Uterus (tissue), 2 donors: ENCODE measurements around the gene CCDC85A.

Source experiments
- CTCF ChIP-seq, 4 experiments: fragments of 200-600 bp in 2 of 4; fragments of 450-650 bp in 2 of 4; sonication (generic) in 2 of 4; IDR thresholded peaks; one replicate each; pipeline ENCODE4 v1.5.1; 2016 to 2019; ENCODE audit warnings: antibody characterized with exemption in 4 of 4, mild to moderate bottlenecking in 2 of 4, moderate library complexity in 1 of 4
- POLR2A ChIP-seq, 2 donors: fragments of 450-650 bp; IDR thresholded peaks; one replicate each; pipeline ENCODE4 v1.6.1; 2016; ENCODE audit warnings: antibody characterized with exemption in 2 of 2, mild to moderate bottlenecking in 1 of 2, moderate library complexity in 1 of 2

GRCh38 chr2:56318147-56318546 is 134.4 kb downstream of the CCDC85A start:
- TF ChIP-seq POLR2A (IDR thresholded peaks at IDR 0.05): no peak
- no peak for TF ChIP-seq CTCF (IDR thresholded peaks at IDR 0.05)
